ENCODE data around the gene DALRD3. TPM values are rescaled to one million over a fixed set of nuclear protein-coding genes. Genes with fewer than 3 reads are reported as not detected.
A peak's percentile ranks its signal among the peaks of the same experiment; 100 is the strongest.
"Not testable (repeated sequence)": the region's sequence is repeated elsewhere in the genome, so short reads cannot be mapped to it uniquely, and the experiment has no call there.

The DALRD3 gene
- polyA plus RNA-seq, 2 of the 4 experiments (the other 2 are of a cell fraction) = 20.5 to 35.8 TPM

GRCh38 chr3:49012441-49013017 lies 5.9 kb downstream of the DALRD3 start (continued):
- TF ChIP-seq ZFP36 (IDR thresholded peaks at IDR 0.05; ENCODE audit: borderline replicate concordance, partially characterized antibody) (no peak), CHD4 (IDR thresholded peaks at IDR 0.05; ENCODE audit: borderline replicate concordance) (no peak)

- WGBS (ENCODE audit: missing lambda C conversion rate) = 72% methylated on average over 3 of the region's 3 CpGs
- H3K4me2 ChIP-seq = no peak overlapping the region
- ATAC-seq (no peak), DNase-seq (ENCODE audit: low read depth in 1 of 2, low spot score in 1 of 2) (no peak), FAIRE-seq (no peak)
- H3K4me1 ChIP-seq = peaks cover 21% of the 10 kb centered on the region; the same call in 2 of the 3 replicates
- H3K27ac ChIP-seq = no peak overlapping the region
- POLR2A ChIA-PET = no interaction called here
- no peaks in the 10 kb centered on the region for H3K9me3 ChIP-seq
- TF ChIP-seq HDAC2 (IDR thresholded peaks at IDR 0.05) = no peak
- TF ChIP-seq ESRRA (IDR thresholded peaks at IDR 0.05; ENCODE audit: borderline replicate concordance, low read length) = no peak
- TF ChIP-seq ATOH8 (CRISPR knock-in tag; IDR thresholded peaks at IDR 0.05; ENCODE audit: low read depth) = no peak
- no peak for TF ChIP-seq CHD2 (IDR thresholded peaks at IDR 0.05; ENCODE audit: low read length, partially characterized antibody)
- no peak for TF ChIP-seq SMC3 (IDR thresholded peaks at IDR 0.05)
- no peak for TF ChIP-seq PBX3 (IDR thresholded peaks at IDR 0.05)
- no peak for TF ChIP-seq RNF2 (IDR thresholded peaks at IDR 0.05; ENCODE audit: borderline replicate concordance, low read depth)
- TF ChIP-seq PHF8 (IDR thresholded peaks at IDR 0.05; ENCODE audit: borderline replicate concordance, low read depth) = no peak
- TF ChIP-seq USF2 (IDR thresholded peaks at IDR 0.05) = no peak
- no peak for TF ChIP-seq KDM5A (IDR thresholded peaks at IDR 0.05)
- no peak for TF ChIP-seq CHD4 (IDR thresholded peaks at IDR 0.05; ENCODE audit: borderline replicate concordance)
- TF ChIP-seq JUNB (IDR thresholded peaks at IDR 0.05) = no peak
- TF ChIP-seq HEYL (CRISPR knock-in tag; IDR thresholded peaks at IDR 0.05) = no peak
- no peak for TF ChIP-seq ZC3H11A (IDR thresholded peaks at IDR 0.05)
- TF ChIP-seq HMGXB4 (CRISPR knock-in tag; IDR thresholded peaks at IDR 0.05; ENCODE audit: borderline replicate concordance) = no peak
- CTCF ChIA-PET = interaction anchor here (0.6 to 30.1 kb wide), 3 partner anchors 10 to 25 kb away, joined by 3 to 385 read pairs (median 65); partner anchors contain the start of genes DALRD3, NDUFAF3 and P4HTM
- no peak overlapping the region for H3K4me3 ChIP-seq
Measured at GRCh38 chr3:49009396-49009795, 9.0 kb downstream of the DALRD3 start.

GRCh38 chr3:49008627-49009026 lies 9.8 kb downstream of the DALRD3 start:
- Histone ChIP-seq H3K27ac (peak overlapping the region in 1 of 2 experiments; percentile 98; a peak in 1 of 6 replicates), H3K4me1 (peaks cover 21% of the 10 kb centered on the region; the same call in 2 of the 3 replicates), H3K4me3 (peak overlapping the region; percentile 100; the same call in 1 of the 3 replicates), H3K4me2 (peak overlapping the region; percentile 99)
- CTCF ChIA-PET = interaction anchor here (1.1 to 30.1 kb wide), 3 partner anchors 10 to 27 kb away, joined by 4 to 385 read pairs (median 65); partner anchors contain the start of genes DALRD3, NDUFAF3 and P4HTM
- ATAC-seq; DNase-seq (ENCODE audit: low read depth in 1 of 2, low spot score in 1 of 2); H3K9me3 ChIP-seq; FAIRE-seq: not testable (repeated sequence)
- WGBS (ENCODE audit: missing lambda C conversion rate) = 96% methylated on average over 5 of the region's 5 CpGs
- POLR2A ChIA-PET = interaction anchor here (0.6 to 4.1 kb wide), 3 partner anchors 11 to 458 kb away, joined by 4 to 57 read pairs (median 8); partner anchors contain the start of gene NDUFAF3
